NCI-H1694 treated with DMSO at 0.1 percent for 48 hours (cell line): ENCODE results near the gene CACNA1D.

Experiments used
- DNase-seq: peaks from one replicate; lab custom pipeline; 2025; lab: John Stamatoyannopoulos, UW

CACNA1D gene

DNA sequence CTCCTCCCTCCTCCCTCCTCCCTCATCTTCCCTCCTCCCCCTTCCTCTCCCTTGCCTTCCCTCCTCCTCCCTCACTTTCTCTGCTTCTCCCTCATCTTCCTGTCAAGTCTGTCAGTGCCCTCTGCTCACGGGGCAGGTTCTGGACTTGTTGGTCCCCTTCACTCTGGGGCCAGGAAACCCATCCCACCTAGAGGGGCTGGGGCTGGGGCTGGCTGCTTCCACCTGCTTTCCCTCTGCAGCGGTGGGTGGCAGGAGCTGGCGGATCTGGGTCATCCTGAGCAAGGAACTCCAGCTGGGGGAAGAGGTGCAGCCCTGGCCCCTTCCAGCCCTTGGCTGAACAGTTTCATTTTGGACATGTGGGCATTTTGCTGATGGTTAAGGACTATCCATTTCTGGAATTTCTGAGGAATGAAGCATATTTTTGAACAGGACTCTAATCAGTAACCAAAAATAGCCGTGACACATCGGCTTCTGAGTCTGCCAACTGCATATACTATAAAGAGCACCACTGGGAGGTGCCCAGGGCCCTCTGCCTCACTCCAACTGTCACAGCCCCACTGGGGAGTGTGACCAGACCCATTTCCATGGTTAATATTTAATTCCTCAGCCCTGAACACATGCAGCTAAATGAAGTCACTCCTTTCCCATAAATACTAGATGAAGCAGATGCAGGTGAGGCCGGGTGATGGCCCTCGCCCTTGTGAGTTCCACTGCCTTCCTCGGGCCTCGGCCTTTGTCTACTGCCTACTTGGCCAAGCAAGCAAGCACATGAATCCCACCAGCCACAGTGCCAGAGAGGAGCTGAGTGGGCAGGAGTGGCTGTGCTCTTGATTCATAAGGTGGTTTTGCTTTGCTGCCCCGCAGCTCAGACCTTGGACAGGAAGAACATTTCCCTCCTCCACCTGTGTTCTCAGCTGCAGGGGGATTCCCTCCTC, 312.0 kb downstream of the CACNA1D start:
- no peak for DNase-seq

GRCh38 chr3:53807117-53807810, 312.9 kb downstream of the CACNA1D start:
- DNase-seq: no peak

DNA sequence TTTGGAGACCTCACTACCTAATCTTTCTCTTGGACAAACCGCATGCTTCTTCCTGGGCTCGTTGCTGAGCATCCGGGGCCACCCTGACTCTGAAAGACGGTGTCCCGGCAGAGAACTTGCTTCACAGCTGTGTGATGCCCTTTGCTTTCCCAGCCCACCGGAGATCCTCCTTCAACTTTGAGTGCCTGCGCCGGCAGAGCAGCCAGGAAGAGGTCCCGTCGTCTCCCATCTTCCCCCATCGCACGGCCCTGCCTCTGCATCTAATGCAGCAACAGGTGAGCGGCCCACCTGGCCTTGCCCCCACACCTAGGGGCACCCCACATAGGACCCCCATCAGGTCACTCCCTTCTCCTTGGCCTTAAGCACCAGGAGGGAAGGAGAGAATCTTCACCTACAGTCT, 314.1 kb downstream of the CACNA1D start:
- DNase-seq: no peak

DNA sequence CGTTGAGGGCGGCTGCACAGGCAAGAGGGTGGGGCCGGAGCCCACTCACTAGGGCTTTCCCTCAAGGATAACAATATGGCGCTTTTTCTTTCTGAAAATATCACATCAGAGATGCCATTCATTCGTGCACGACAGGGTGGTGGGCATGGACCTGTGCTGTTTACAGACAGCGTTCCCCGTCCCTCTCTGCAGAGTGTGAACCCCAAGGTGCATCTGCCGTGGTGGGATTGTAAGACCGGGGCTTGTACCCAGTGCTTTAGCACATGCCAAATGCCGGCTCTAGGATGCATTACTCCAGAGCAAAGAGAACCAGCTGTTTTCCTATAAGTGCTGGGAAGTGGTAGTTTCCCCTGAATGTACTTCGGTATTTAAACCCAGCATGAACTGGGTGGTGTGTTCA, 314.9 kb downstream of the CACNA1D start:
- no peak for DNase-seq

- no peak for DNase-seq
These were observed 315.5 kb downstream of the CACNA1D start for GRCh38 chr3:53809764-53810400.

GRCh38 chr3:53811143-53811927, 316.9 kb downstream of the CACNA1D start:
- DNase-seq: no peak

DNA sequence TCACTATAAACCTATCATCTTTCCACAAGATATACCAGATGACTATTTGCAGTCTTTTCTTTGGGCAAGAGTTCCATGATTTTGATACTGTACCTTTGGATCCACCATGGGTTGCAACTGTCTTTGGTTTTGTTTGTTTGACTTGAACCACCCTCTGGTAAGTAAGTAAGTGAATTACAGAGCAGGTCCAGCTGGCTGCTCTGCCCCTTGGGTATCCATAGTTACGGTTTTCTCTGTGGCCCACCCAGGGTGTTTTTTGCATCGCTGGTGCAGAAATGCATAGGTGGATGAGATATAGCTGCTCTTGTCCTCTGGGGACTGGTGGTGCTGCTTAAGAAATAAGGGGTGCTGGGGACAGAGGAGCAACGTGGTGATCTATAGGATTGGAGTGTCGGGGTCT, 318.0 kb downstream of the CACNA1D start:
- DNase-seq: no peak

- DNase-seq: no peak
These were observed 318.8 kb downstream of the CACNA1D start for GRCh38 chr3:53813229-53813628.

- DNase-seq: no peak
These were observed 319.5 kb downstream of the CACNA1D start for GRCh38 chr3:53813876-53814275.

DNA sequence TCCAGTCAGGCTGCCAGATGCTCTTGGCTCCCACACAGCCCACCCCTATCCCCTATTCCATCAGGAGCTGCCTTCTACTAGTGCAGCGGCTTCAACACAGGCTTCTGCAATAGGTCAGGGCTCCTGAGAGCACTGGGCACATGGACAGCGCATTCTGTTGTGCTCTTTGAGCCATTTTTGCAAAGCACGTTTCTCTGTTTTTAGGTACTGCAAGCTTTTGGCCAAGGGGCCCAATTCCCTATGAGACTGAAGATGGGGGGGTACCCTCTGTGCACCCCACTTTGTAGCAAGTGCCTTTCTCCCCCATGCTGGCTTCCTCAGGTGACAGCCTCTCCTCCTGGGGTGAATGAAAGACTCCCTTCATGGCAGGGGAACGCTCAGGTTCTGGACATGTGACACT, 320.7 kb downstream of the CACNA1D start:
- DNase-seq: no peak

DNA sequence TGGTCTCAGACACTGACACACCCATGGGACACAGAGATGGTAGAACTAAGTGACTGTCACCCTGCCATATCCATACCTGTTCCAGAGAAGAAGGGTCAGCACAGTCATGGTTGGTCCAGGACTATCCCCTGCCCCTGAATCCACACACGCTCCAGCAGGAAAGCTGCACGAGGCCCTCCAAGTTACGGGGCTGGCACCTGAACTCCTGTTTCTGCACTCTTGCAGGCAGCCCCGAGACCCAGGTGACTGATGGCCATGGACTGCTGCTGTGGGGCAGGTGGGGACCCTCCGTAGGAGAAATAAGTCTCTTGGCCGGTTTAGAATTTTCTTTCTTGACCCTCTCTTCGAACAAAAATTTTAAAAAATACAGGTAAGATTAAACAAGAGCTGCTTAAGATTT, 321.2 kb downstream of the CACNA1D start:
- DNase-seq: no peak

DNA sequence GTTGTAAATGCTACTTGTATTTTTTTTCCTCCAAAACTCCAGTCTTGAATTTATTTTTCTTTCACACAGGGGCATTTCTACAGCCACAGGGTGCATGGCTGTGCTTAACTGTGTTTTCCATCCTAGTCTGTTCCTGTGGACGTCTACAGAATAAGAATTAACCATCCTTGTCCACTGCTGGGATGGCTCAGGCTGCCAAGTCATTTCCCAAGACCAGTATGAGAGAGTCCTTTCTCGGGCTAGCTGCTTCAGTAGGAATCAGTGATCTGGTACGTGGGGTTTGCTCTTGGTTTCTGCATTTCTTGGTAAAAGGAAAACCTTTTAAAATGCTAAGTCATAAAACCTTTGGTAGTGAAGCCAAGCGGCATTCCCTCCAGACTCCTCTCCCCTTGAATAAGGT, 322.0 kb downstream of the CACNA1D start:
- no peak for DNase-seq

DNA sequence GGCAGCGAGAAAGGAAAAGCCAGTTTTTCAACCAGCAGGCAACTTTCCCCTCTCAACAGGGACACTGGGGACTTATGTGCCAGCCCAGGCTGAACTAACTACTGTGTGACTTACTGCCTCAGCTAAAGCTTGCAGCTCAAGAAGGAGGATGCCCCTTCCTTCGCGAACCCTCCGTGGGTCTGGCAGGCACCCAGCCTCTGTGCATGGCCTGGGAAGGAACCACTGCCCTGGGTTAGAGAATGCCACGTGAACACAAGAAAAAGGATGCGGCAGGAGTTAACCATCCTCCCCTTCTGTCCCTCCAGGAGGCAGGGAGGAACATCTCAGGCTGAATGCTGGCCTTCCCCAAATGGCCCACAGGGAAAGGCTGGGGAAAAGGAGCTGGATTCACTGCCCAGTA, 322.8 kb downstream of the CACNA1D start:
- no peak for DNase-seq

GRCh38 chr3:53817809-53818208, 323.4 kb downstream of the CACNA1D start:
- DNase-seq: no peak

- no peak for DNase-seq
These were observed 324.1 kb downstream of the CACNA1D start for GRCh38 chr3:53818221-53819162.

GRCh38 chr3:53819163-53819868, 324.9 kb downstream of the CACNA1D start:
- DNase-seq: no peak

GRCh38 chr3:53820084-53820483, 325.7 kb downstream of the CACNA1D start:
- DNase-seq: no peak

DNA sequence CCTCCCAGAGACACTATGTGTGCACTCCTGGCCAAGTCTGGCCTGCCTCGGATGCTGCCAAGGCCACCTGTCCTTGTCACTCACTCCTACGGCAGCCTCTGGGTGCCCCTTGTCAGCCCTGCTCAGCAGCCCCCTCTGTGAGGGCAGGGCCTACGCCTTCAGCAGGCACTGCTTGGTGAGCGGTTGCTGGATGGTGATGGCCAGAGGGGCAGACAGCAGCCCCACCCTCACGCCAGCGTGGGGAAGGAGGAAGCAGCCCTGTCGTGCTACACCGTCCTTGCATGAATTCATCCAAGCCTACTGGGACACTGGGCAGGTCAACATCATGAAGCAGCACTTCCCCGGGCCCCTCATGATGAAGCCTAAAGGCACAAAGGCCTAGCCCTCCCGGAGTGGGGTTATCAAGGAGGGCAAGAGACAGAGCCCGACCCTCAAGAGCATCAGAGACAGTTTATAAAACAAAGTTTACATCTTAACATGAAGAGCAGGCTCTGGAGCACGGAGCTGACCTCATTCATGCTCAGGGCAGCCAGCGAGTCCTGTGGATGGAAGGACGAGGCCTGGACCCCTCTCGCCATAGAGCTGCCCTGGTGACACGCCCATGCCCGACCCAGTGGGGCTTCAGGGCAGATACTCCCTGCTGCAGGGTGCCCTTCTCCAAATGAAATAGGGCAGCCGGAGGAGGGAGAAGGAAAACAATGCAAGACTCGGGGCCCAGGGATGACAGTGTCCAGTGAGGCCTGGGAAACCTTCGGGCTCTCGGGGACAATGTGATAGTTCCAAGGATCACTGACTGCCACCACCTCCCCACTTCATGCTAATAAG, 326.6 kb downstream of the CACNA1D start:
- DNase-seq: no peak

- no peak for DNase-seq
These were observed 327.3 kb downstream of the CACNA1D start for GRCh38 chr3:53821631-53822121.
